ENCODE data around the gene UBE2S.
"Not testable (repeated sequence)": the region's sequence is repeated elsewhere in the genome, so short reads cannot be mapped to it uniquely, and the experiment has no call there.

UBE2S gene

DNA sequence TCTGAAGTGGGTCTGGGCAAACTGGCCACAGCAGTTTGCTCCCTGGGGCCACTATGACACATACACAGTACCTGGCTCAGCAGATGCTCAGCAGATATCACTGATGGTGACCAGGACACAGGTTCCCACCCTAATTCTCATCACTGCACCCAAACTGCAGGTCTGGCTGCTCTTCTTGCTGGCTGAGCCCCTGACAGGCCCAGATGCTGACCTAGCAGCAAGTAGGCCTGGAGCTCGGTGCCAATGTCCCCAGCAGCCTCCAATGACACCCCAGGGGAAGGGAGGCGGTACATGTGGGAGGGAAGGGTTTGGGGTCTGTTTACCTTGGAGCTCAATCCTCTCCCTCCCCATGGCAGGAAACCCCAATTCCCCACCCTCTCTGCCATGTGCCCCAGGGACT is 5.1 kb downstream of the UBE2S start:
- DNase-seq: no peak

DNA sequence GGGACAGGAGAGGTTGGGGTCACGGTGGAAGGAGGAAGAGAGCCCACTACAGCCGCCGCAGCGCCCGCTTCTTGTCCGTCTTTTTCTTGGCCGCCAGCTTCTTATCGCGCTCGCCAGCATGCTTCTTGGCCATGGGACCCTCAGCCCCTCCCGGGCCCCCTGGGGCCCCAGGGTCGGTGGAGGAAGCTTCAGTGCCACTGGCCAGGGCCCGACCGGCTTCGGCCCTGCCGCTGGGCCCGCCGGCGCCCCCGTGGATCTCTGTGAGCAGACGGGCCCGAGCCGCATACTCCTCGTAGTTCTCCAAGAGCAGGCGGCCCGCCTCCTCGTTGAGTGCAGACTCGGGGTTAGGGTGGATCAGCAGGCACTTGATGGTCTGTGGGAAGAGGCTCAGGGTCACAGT is 6.2 kb downstream of the UBE2S start:
- not testable (repeated sequence) for DNase-seq

DNA sequence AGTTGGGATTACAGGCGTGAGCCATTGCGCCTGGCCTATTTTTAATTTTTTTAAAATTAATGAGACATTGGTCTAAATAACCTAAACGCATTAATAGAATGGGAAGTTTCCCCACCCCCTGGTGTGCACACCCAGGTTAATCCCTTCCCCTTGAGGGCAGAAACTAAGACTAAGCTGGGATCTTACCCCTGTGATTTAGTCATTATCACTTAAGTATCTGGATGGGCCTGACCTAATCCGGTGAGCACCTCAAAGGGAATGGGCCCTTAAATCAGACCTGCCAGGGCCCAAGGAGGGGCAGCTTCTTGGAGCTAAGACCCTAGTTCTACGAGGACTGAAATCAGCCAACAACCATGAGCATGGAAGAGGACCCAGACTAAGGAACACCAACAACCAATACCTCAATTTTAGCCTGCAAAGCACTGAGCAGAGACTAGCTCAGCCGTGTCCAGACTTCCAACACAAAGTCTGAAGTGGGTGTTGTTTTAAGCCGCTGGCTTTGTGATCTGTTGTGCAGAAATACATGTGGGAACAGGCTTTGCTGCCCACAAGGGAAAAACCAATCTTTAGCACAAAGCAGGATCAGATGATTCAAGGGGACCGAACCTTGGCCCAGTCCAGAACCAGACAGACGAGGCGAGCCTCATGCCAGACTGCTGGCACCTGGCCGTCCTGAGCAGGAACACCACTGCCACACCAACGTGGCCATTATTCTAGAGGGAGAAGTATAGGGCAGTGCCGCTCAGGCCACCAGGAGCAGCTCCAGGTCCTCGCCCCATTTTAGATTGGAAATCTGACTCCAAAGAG is 7.1 kb downstream of the UBE2S start:
- no peak for DNase-seq

DNA sequence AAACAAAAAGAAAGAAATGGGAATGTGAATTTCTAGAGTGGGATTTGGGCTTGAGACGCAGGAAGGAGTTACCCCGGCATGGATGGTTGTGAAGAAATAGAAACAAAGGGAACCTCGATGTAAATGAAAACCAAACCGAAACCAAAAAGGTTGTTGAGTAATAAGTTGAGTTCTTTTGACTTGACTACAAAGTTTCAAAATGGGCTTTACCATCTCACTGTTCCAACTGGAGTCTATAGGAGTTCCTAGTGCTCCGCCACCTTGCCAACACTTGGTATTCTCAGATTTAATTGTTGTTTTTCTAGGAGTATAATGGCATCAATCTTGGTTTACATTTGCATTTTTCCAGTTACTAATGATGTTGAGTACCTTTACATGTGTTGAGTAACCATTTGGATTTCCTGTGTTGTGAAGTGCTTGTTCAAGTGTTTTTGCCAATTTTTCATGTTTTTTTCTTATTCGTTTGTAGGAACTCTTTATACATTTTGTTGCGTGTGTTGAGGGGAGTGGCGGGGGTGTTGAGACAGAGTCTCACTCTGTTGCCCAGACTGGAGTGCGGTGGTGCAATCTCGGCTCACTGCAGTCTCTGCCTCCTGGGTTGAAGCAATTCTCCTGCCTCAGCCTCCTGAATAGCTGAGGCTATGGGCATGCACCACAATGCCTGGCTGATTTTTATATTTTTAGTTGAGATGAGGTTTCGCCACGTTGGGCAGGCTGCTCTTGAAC is 9.2 kb downstream of the UBE2S start:
- DNase-seq: no peak

DNA sequence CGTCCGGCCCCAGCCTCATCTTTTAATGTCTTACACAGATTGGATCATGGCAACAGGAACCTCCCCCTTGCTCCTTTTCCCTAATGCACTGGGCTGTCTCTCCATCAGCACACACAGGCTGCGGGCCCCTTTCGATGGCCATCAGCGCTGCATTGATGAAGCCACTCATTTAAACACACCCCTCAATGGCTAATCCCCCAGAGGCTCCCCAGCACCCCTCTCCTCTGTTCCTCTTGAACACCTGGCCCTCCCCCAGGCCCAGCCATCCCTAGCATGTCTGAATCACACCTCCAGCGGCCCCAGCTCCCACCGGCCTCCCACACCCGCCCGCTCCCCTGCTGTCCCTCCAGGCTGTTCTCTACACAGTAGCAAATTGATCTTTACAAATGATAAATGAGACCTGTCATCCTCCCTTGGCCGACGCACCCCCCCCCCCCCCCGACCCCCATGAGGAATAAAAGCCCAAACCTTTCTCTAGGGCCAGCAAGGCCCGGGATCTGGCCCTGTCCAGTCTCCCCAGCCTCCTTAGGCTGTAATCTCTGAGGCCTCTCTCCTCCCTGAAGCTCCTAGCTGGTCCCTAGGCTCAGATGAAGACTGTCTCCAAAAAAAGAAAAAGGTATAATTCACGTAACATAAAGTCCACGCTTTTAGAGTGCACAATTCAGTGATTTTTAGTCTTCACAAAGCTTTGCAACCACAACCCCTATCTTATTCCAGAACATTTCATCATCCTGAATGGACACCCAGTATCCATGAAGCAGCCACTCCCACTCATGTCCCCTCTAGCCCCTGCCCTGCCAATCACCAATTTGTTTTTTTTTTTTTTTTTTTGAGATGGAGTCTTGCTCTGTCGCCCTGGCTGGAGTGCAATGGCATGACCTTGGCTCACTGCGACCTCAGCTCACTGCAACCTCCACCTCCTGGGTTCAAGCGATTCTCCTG is 14.5 kb downstream of the UBE2S start:
- no peak for DNase-seq

DNA sequence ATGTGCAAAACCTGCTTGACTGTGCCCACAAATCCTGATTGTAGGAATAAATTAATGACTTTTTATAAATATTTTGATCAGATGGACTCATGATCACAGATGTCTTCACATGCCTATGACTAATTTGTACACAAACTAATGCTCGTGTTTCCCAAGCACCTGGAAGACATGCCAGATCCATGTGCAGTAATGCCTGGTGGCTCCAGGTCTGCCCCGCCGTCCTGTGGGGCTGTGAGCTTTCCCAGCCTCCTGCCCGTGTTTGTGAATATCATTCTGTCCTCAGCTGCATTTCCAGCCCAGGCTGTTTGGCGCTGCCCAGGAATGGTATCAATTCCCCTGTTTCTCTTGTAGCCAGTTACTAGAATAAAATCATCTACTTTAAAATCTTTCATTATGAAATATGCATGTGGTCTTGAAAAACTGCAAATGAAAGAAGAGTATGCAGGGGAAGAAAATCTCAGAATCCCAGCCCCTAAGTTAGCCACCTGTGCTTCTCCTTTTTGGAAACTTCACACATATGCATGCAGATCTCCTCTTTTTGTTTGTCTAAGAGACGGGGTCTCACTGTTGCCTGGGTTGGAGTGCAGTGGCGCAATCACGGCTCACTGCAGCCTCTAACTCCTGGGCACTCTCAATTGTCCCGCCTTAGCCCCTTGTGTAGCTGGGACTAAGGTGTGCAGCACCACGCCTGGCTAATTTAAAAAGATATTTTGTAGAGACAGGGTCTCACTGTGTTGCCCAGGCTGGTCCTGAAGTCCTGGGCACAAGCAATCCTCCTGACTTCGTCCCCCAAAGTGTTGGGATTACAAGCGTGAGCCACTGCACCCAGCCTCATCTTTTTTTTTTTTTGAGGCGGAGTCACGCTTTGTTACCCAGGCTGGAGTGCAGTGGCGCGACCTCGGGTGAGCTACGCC is 15.6 kb downstream of the UBE2S start:
- DNase-seq: no peak

DNA sequence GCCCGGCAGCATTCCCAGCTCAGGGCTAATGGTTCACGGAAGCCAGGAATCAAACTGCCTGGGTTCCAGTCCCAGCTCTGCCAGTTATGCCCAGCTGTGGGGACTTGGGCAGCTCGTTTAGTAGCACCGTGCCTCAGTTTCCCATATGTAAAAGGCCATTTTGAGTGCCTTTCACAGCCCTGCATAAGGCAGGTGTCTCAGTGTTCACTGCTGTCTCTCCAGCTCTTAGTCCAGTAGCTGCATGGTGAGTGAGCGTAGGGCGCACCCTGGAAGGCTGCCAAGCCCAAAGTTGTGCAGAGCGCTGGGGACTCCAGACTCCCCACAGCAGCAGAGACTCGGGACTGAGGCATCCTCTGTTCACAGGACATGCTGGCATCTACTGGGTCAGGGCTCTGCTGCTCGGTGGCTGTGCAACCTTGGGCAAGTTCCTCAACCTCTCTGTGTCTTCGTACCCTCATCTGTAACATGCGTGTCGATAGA is 16.4 kb downstream of the UBE2S start:
- no peak for DNase-seq

DNA sequence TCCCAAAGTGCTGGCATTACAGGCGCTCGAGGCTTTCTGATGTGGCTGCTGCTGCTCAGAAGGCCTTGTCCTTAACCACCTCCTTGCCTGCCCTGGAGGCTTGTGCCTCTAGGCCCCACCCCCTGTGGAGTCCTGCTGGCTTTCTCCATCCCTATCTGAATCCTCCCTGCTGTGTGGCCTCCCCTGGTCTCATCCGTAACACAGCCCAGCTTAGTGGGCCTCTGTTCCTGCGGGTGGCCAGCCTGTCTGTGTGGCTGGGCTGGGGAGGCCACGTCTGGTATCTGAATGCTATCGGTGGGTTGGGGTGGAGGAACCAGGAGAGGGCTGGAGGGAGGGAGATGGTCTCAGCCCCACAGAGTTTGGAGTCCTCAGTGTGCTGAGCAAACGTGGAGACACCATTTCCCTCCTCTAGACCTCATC is 17.1 kb downstream of the UBE2S start:
- DNase-seq: no peak

DNA sequence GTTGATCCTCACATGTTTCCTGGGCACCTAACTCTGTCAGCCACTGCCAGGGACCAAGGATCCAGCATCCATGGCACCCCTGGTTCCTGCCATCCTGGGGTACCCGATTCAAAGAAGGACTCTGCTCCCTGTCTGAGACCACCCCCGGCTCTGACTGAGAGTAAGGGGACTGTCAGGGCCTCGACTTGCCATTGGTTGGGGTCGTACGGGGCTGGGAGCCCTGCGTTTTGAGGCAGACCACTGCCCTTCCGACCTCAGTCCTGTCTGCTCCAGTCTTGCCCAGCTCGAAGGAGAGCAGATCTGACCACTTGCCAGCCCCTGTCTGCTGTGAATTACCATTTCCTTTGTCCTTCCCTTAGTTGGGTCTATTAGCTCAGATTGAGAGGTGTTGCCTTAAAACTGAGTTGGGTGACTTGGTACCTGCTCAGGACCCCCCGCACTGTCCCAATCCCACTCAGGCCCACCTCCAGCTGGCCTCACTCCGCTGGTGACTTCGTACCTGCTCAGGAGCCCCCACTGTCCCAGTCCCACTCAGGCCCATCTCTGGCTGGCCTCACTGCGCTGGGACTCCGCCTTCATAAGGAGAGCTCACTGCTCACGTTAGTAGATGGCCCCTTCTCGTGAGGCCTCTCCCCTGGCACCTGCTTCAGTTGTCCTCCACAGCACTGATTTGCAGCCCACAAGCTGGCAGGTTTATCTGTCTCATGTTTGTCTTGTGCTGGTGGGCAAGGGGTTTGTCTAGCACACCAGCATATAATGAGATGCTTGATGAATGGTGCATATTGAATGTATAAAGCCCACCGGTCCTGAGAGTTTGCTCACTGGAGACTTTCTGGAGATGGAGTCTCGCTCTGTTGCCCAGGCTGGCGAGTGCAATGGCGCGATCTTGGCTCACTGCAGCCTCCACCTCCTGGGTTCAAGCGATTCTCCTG is 17.9 kb downstream of the UBE2S start:
- DNase-seq: no peak

DNA sequence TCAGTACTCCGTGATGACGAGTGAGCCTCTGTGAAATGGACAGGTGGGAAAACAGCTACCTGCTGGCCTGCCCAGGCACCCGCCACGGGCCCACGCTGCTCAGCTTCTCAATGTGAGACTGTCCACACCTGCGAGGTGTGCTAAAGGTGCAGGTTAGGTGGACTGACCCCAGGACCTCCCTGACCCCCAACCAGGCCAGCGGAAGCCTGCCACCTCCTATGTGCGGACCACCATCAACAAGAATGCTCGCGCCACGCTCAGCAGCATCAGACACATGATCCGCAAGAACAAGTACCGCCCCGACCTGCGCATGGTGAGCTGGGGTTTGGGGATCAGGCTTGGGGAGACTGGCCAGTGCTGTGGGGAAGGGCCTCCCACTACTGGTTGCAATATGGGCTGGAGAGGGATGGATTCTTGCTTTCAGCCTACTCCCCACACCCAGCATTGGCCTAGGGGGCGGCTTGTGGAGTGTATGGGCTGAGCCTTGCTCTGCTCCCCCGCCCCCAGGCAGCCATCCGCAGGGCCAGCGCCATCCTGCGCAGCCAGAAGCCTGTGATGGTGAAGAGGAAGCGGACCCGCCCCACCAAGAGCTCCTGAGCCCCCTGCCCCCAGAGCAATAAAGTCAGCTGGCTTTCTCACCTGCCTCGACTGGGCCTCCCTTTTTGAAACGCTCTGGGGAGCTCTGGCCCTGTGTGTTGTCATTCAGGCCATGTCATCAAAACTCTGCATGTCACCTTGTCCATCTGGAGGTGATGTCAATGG is 19.7 kb downstream of the UBE2S start:
- no peak for DNase-seq

DNA sequence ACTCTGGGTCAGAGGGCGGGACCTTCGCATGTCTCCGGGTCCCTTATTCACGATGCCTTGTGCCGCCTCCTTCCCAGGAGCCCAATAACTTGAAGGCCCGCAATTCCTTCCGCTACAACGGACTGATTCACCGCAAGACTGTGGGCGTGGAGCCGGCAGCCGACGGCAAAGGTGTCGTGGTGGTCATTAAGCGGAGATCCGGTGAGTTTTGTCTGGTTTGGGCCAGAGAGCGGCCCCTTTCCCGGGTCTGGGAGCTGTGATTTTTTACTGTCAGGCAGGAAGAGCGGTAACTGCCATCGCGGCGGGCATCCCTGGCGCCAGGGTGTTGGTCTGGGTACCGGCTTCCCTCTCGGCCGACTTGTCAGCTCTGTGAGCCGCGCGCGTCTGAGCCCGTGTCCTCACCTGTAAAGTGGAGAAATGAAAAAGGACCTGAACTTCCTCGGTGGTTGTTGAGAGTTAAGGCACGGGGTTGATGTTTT is 21.1 kb downstream of the UBE2S start:
- no peak for DNase-seq

DNA sequence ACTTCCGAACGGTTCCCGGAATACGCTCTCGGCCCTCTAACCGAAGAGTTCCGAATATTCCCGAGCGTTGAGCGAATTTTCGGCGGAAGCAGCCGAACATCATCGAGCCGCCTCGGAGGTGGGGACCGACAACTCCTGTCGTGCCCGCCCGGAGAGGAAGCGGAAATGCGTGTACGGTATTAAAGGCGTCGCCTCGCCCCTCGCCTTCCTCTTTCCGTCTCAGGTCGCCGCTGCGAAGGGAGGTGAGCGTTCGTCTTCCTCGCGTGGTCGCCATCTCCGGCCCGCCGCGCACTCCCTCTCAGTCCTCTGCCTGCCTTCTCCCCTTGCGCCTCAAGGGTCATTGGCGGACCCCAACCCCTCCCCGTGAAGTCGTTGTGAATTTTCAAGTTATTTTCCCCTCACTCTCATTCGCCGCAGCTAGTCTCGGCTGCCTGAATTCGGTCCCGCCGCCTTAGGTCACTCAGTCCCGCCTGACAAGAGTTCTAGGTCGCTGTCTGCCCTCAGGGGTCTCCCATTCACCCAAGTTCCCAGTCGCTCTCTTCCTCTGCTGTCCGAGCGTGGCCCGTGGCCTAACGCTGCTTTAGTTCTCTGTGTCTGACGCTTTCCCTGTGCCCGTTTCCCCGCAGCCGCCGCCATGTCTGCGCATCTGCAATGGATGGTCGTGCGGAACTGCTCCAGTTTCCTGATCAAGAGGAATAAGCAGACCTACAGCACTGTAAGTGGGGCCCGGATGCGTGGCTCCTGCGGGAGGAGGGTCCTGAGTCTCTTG is 21.7 kb downstream of the UBE2S start, which contains the start of gene RPL28:
Gene RPL28, plus strand, starts transcription at position 209 of the 769 bp plus-strand sequence. Its CDS starts 426 bp downstream, at position 635.
- DNase-seq: peak; percentile 96

DNA sequence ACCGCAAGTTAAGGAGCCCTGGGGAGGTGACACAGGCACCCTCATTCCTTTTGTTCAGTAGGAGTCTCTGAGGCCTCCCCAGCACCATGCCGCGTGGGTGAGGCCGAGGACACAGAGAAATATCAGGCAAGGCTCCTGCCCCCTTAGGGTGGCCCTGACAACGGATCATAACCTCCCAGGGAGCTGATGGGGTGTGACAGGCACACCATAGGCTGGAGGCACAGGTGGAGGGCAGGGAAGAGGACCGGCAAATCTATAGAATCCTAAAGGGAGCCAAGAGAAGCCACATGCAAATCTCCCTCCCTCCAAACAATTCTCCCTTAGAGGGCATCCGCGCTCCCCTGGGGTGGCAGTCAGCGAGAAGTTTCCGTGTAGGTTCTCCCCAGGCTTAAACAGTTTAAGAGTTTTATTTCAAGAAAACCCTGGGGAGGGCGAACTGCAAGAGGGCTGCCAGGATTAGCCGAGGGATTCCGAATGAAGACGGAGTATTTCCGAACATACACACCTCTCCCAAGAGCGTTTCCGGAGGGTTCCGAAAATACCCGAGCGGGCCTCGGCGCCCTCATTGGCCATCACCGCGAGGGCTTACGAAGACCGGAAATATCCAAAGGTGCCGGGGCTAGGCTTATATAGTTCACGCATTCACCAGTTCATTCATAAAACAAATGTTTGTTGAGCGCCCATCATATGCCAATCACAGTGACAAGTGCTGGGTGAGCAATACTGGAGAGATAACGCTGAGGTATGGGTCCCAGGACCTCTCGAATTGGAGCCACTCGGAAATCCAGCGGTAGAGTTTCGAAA is 22.5 kb downstream of the UBE2S start:
- peak; percentile 94 for DNase-seq

DNA sequence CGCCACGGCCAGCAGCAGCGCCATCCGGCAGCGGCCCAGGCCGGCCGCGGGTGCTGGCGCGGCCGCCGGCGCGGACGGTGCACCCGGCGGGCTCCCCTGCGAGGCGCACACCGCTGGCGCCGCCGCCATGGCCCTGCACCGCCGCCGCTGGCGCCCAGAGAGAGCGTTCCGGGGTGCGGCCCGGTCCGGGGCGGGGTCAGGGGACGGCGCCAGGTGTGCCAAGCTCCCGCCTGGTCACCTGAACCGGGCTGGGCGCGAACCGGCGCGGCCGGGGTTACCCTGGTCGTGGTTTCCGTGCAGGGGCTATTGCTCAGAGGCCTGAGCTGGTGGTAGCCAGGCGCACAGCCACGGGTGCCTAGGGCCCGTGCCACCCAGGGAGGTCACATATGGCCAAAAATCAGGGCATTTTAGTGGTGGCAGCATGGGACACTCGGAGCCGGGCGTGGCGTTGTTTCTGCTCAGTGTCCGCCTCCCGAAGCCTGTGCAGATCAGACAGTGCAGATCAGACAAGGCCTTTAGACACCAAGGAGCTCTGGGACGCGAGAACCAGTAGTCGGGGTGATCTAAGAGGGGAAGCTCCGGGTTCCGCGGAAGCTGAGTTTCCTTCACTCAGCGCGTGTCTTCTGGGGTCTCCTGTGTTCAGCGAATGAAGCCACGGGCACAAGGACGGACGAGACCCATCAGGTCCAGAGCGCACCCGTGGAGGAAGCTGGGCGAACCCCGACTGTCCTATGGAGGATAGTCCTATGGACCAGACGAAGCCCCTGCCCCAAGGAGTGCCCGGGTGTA is 23.3 kb downstream of the UBE2S start, which contains the start of gene TMEM238:
Gene TMEM238, minus strand, starts transcription at position 162 of the 789 bp plus-strand sequence. Its CDS starts 33 bp downstream, at position 129.
- peak; percentile 36 for DNase-seq

DNA sequence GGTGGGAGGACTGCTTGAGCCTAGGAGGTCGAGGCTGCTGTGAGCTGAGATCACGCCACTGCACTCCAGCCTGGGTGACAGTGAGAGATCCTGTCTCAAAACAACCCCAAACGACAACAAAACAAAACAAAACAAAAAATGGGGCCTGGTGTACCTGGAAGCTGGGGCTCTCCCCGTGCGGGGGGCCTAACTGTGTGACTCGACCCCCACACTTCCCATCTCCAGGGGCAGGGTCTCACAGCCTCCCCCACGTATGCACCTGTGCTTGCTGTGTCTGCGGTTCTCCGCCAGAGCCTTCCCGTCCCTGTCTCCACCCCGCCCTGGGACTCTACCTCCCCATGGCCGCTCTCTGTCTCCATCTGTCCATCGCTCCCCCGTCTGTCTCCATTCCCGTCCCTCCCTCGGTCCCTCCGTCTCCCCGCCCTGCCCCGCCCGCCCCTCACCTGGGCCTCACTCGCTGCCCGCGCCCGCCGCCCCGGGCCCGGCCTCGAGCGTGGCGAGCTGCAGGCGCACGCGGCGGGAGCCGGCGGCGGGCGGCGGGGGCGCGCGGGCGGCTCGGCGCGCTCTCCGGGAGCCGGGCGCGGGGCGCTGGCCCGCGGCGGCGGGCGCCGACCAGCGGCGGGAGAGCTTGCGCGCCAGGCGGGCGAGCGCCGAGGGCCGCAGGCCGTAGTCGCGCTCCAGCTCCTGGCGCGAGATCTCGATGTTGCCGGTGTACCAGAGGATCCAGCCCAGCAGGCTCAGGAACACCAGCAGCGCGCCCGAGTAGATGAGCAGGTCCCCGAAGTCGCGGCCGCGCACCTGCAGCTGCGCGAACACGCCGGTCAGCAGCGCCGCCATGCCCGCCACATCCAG is 24.1 kb downstream of the UBE2S start:
- DNase-seq: peak; percentile 28

DNA sequence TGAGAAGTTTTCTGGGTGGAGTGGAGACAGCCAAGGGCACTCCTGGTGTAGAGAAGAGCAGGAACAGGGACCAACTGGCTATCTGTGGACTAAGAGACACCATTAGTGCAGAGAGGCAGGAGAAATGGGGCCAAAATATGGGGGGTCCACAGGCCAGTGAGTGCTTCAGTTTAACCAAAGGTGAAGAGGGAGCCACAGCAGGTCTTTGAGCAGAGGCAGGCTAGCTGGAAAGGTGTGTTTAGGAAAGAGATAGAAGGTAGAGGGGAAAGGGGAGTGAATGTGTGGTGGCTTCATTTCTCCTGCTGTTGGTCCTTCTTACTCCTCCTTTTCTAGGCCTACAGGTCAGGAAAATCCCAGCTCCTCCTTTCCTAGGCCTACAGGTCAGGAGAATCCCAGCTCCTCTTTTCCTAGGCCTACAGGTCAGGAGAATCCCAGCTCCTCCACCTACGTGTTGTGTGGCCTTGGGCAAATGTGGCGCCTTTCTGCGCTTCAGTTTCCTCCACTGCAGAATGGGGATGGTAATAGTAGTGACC is 25.0 kb downstream of the UBE2S start:
- no peak for DNase-seq
